Left lung (tissue), 10 donors: ENCODE data around the gene MISP. TPM values are rescaled to one million over a fixed set of nuclear protein-coding genes. Genes with fewer than 3 reads are reported as not detected.

Source experiments
- ATAC-seq: fragments of 200-7000 bp; cut with Tn5 transposase; one replicate; pipeline ENCODE4 v1.9.1; 2020; ENCODE audit warnings: moderate library complexity
- DNase-seq, 4 donors: peaks; one replicate each; pipeline ENCODE4 v3.0.0-alpha.2; 2013 to 2020
- H3K27ac ChIP-seq, 2 donors: fragments of 200-600 bp; sonication (generic) in 1 of 2; one replicate each; pipeline versions ENCODE4 v1.5.0 to v1.8.0; 2020 to 2021
- H3K27me3 ChIP-seq, 2 donors: fragments of 200-600 bp; sonication (generic) in 1 of 2; one replicate each; pipeline versions ENCODE4 v1.5.0 to v1.8.0; 2020 to 2021
- H3K36me3 ChIP-seq, 2 donors: fragments of 200-600 bp; sonication (generic) in 1 of 2; one replicate each; pipeline versions ENCODE4 v1.5.0 to v1.8.0; 2020 to 2021
- H3K4me1 ChIP-seq, 2 donors: fragments of 200-600 bp; one replicate each; pipeline ENCODE4 v1.8.0; 2021
- H3K4me3 ChIP-seq, 2 donors: fragments of 200-600 bp; sonication (generic) in 1 of 2; one replicate each; pipeline versions ENCODE4 v1.5.0 to v1.8.0; 2020 to 2021; ENCODE audit warnings: mild to moderate bottlenecking in 1 of 2
- H3K9me3 ChIP-seq, 2 donors: fragments of 200-600 bp; sonication (generic) in 1 of 2; one replicate each; pipeline versions ENCODE4 v1.5.0 to v1.8.0; 2020 to 2021
- intact Hi-C, 2 donors: fragments of 100-400 bp; cut with DNase I; formaldehyde crosslinking; loops; one replicate each; pipeline versions ENCODE4 v1.11.2 to v1.14.2; 2022
- polyA plus RNA-seq, 6 donors: library from polyadenylated mRNA; unstranded; fragments of 120-200 nt; gene quantifications; one replicate each; pipeline ENCODE4 v1.2.1, GENCODE V29; 2013; ENCODE audit not compliant: insufficient read length in 6 of 6
- total RNA-seq, 2 donors: library from RNA; stranded (reverse); fragmentation: NEBNext Ultra II Directional; extraction: Animal tissue kit (Norgen Biotek cat#: 25700); gene quantifications; one replicate each; pipeline ENCODE4 v1.2.1, GENCODE V29; 2021
- TF ChIP-seq, protein P1 (sequence below), 2 donors: fragments of 200-600 bp; sonication (generic) in 1 of 2; IDR thresholded peaks; one replicate each; pipeline versions ENCODE4 v1.5.0 to v1.8.0; 2021; ENCODE audit warnings: antibody characterized with exemption in 2 of 2
- donor health status: DM: no; HTN: yes; CAD: no.
- donor health status: DM: no; HTN: no; CAD: no.

The MISP gene
- total and polyA plus RNA-seq, 8 donors = 5.8 to 44.0 (median 13.2) TPM

DNA sequence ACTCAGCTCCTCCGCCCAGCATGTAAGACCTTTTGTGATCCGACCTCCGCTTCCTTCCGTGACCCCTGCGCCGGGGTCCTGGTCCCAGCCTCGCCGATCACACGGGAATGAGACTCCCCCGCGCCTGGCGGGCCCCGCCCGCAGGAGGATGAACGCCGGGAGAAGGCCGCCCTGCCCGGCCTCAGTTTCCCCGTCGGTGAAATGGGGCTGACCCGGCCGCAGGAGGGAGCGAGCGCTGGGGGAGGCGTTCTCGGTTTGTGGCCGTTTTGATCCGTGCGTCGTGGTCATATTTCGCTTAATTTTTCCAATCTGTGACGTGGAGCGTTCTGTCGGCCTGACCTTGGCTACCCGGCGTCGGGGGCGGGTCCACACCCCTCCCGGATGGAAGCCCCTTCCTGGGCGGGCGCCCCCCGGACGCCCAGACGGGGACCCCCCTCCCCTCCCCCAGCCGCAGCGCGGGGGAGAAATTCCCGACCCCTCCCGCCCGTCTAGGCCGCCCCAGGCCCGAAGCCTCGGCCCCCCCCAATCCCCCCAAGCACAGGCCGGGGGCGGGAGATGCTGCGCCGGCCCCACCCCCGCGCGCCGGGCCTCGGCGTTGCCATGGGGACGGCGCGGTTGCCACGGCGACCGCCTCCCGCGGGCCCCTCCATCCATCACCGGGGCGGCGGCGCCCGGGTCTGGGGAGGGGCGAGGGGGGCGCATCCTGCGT, 31.1 kb upstream of the MISP start:
- no peak for DNase-seq
- ATAC-seq = peak; percentile 12
- no peaks in the 10 kb centered on the region for H3K9me3 ChIP-seq
- peaks cover 16 to 45% of the 10 kb centered on the region in 2 donors for H3K27me3 ChIP-seq
- H3K27ac ChIP-seq = no peak overlapping the region
- peaks cover 8 to 18% of the 10 kb centered on the region in 2 donors for H3K4me1 ChIP-seq
- H3K4me3 ChIP-seq = no peak overlapping the region
- no peaks in the 10 kb centered on the region for H3K36me3 ChIP-seq
- intact Hi-C loops = no loop called here
- TF ChIP-seq, protein P1, sequence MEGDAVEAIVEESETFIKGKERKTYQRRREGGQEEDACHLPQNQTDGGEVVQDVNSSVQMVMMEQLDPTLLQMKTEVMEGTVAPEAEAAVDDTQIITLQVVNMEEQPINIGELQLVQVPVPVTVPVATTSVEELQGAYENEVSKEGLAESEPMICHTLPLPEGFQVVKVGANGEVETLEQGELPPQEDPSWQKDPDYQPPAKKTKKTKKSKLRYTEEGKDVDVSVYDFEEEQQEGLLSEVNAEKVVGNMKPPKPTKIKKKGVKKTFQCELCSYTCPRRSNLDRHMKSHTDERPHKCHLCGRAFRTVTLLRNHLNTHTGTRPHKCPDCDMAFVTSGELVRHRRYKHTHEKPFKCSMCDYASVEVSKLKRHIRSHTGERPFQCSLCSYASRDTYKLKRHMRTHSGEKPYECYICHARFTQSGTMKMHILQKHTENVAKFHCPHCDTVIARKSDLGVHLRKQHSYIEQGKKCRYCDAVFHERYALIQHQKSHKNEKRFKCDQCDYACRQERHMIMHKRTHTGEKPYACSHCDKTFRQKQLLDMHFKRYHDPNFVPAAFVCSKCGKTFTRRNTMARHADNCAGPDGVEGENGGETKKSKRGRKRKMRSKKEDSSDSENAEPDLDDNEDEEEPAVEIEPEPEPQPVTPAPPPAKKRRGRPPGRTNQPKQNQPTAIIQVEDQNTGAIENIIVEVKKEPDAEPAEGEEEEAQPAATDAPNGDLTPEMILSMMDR (IDR thresholded peaks at IDR 0.05) = no peak

DNA sequence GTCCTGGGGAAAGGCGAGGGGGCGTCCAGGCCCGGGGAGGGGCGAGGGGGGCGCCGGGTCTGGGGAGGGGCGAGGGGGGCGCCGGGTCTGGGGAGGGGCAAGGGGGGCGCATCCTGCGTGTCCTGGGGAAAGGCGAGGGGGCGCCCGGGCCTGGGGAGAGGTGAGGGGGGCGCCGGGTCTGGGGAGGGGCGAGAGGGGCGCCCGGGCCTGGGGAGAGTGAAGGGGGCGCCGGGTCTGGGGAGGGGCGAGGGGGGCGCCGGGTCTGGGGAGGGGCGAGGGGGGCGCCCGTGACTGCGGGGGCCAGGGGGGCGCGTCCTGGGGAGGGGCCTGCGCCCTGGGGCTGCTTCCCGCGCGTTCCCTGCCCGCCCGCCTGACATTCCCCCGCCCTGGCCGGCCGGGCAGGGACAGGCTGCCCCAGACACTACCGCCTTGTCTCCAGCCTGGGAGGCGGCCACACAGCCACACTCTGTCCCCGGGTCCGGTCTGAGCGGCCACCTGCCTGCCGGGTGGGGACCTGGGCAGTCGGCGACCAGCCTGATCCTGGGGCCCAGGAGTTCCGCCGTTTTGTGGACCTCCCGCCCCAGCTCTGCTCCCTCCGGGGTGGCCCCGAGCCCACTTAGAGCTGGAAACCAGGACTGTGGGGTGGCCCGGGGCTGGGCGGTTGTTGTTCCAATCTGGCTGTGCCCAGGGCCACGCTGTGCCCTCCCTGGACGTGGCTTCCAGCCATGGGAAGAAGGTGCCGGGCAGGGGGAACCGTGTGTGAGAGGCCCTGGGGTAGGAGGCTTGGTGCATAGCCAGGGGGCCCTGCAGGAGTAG, 30.4 kb upstream of the MISP start:
- Histone ChIP-seq H3K36me3 (no peaks in the 10 kb centered on the region), H3K9me3 (no peaks in the 10 kb centered on the region), H3K27ac (no peak overlapping the region), H3K27me3 (peaks cover 16 to 45% of the 10 kb centered on the region in 2 donors), H3K4me1 (peaks cover 8 to 18% of the 10 kb centered on the region in 2 donors), H3K4me3 (no peak overlapping the region)
- intact Hi-C loops = no loop called here
- DNase-seq = no peak
- peak; percentile 12 for ATAC-seq
- TF ChIP-seq, protein P1 (IDR thresholded peaks at IDR 0.05) = no peak

DNA sequence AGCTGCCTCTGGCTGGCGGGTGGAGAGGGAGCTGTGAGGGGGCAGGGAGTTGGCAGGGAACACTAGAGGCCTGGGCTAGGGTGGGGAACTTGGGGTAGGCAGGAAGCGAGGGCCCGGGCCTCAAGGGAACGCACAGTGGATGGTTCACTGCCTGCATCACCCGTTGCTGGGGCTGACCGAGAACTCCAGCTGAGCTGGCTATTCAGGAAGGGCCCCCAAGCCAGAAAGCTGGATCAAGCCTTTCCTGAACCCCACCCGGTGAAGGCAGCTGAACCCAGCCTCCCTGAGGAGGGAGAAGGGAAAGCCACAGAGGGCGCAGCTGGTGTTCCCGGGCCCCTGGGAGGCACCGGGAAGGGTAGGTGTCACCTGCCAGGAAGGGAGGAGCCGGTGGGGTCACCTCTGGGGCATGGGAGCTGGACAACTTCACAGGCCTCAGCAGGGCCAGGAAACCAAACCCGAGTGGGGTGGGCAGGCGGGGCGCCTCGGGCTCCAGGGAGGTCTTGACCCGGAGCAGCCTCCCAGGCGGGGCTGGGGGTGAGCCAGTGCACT, 28.3 kb upstream of the MISP start:
- no peaks in the 10 kb centered on the region for H3K9me3 ChIP-seq
- peaks cover 16 to 45% of the 10 kb centered on the region in 2 donors for H3K27me3 ChIP-seq
- TF ChIP-seq, protein P1 (IDR thresholded peaks at IDR 0.05) = no peak
- H3K4me1 ChIP-seq = peaks cover 8 to 22% of the 10 kb centered on the region in 2 donors
- H3K27ac ChIP-seq = peak overlapping the region in 1 of 2 donors; percentile 33
- peak in 1 of 4 donors; percentile 78 for DNase-seq
- ATAC-seq = no peak
- H3K36me3 ChIP-seq = no peaks in the 10 kb centered on the region
- H3K4me3 ChIP-seq = no peak overlapping the region
- intact Hi-C loops = no loop called here

DNA sequence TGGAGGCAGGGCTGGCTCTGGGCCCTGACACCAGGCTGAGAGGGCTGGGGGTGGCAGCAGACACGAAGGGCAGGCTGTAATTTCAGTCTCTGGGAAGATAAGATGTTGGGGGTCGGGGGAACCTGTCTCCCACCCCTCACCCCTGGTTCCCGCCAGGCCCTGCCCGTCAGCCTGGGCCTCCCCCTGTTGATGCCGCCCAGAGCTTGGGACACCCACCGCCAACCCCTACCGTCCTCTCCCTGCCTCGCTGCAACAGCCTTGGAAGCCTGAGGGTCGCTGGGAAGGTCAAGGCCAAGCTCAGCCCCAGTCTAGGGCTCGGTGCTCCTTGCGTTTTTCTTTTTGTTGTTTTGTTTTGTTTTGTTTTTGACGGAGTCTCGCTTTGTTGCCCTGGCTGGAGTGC, 27.7 kb upstream of the MISP start:
- no peaks in the 10 kb centered on the region for H3K9me3 ChIP-seq
- ATAC-seq (no peak), DNase-seq (no peak)
- no peaks in the 10 kb centered on the region for H3K36me3 ChIP-seq
- TF ChIP-seq, protein P1 (IDR thresholded peaks at IDR 0.05) = no peak
- H3K27me3 ChIP-seq = peaks cover 16 to 44% of the 10 kb centered on the region in 2 donors
- peak overlapping the region in 1 of 2 donors; percentile 33 for H3K27ac ChIP-seq
- no peak overlapping the region for H3K4me3 ChIP-seq
- intact Hi-C loops = no loop called here
- H3K4me1 ChIP-seq = peaks cover 8 to 28% of the 10 kb centered on the region in 2 donors

DNA sequence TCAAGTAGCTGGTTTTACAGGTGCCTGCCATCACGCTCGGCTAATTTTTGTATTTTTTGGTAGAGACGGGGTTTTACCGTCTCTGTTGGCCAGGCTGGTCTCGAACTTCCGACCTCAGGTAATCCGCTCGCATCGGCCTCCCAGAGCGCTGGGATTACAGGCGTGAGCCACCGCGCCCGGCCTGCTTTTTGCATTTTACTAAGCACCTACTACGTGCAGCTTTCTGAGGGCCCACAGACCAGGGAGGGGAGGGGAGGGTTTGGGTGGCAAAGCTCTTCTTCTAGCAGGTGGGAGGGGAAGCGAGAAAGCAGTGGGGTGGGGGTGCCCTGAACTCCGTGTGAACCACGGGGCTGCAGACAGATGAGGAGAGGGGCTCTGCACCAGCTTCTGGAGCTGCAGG, 27.2 kb upstream of the MISP start:
- H3K36me3 ChIP-seq = no peaks in the 10 kb centered on the region
- ATAC-seq (no peak), DNase-seq (no peak)
- no peak overlapping the region for H3K27ac ChIP-seq
- H3K27me3 ChIP-seq = peaks cover 16 to 39% of the 10 kb centered on the region in 2 donors
- H3K4me3 ChIP-seq = no peak overlapping the region
- H3K4me1 ChIP-seq = peaks cover 8 to 27% of the 10 kb centered on the region in 2 donors
- H3K9me3 ChIP-seq = no peaks in the 10 kb centered on the region
- TF ChIP-seq, protein P1 (IDR thresholded peaks at IDR 0.05) = no peak
- intact Hi-C loops = no loop called here
